Fibroblast of lung (primary cell): ENCODE measurements around the gene EFCAB8.

ENCODE experiments used
- CTCF ChIP-seq, 2 donors: IDR thresholded peaks in 1 of 2; conservative IDR thresholded peaks in 1 of 2; 1 replicate in 1 of 2; 2 replicates in 1 of 2; pipeline ENCODE4 v1.5.1; 2011 to 2012; ENCODE audit warnings: low read length in 2 of 2, control low read depth in 1 of 2, inconsistent platforms in 1 of 2, low read depth in 1 of 2, mild to moderate bottlenecking in 1 of 2
- EZH2 ChIP-seq: IDR thresholded peaks from 2 replicates; pipeline ENCODE4 v1.5.1; 2012; ENCODE audit warnings: low read length, control low read depth, mild to moderate bottlenecking; ENCODE audit errors: missing control alignments

GRCh38 chr20:32979201-32979998, 120.7 kb downstream of the EFCAB8 start:
- TF ChIP-seq CTCF (conservative IDR thresholded peaks at IDR 0.05 in 1 of 2, IDR thresholded peaks at IDR 0.05 in 1 of 2; ENCODE audit: low read depth in 1 of 2, low read length in 2 of 2) (no peak), EZH2 (no peak)
